ENCODE measurements around the gene NOVA2.
A peak's percentile ranks its signal among the peaks of the same experiment; 100 is the strongest.

The NOVA2 gene

DNA sequence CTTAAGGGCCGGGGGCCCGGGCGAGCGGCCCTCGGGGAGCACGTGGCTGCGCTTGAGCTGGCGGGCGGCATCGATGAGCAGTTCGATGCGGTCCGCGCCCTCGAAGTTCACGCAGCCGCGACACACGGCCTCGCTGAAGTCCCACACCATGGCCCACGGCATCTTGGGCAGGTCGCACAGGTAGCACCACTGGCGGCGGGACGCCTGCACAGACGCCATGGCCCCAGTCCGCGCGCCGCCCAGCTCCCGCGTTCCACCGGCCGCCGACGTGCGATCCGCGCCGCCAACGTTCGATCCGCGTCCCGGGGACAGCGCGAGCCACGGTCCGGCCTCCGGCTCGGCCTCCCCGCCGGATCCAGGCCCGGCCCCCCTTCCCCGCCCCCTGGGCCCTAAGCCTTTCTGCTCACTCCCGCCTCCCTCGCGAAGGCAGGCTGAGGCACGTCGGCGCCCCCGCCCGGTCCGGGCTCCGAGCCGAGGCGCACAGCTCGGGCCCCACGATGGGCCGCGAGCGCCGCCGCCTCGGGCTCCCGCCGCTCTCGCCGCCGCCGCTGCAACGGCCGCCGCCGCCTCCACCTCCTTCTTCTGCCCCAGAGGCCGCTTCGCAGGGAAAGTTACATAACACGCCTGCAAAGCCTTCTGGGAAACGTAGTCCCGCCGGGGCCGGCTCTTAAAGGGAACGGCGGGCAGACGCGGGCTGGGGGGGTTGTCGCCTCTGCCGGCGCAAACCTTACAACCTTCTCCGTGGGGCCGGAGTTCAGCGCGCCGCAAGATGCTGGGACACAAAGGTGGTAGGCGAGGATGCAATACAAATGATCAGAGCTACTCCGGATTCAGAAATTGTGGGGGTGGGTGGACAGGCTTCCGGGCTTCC lies 87.9 kb downstream of the NOVA2 start, which contains the start of gene IRF2BP1:
Gene IRF2BP1, minus strand, starts transcription at position 586 of the 871 bp plus-strand sequence. Its CDS starts 367 bp downstream, at position 219.
- DNase-seq (ENCODE audit: low read depth): peak; percentile 95
- H3K4me3 ChIP-seq (ENCODE audit: low read depth, low read length): peak within 1 kb of the TSS; percentile 63
- TF ChIP-seq, protein P1, sequence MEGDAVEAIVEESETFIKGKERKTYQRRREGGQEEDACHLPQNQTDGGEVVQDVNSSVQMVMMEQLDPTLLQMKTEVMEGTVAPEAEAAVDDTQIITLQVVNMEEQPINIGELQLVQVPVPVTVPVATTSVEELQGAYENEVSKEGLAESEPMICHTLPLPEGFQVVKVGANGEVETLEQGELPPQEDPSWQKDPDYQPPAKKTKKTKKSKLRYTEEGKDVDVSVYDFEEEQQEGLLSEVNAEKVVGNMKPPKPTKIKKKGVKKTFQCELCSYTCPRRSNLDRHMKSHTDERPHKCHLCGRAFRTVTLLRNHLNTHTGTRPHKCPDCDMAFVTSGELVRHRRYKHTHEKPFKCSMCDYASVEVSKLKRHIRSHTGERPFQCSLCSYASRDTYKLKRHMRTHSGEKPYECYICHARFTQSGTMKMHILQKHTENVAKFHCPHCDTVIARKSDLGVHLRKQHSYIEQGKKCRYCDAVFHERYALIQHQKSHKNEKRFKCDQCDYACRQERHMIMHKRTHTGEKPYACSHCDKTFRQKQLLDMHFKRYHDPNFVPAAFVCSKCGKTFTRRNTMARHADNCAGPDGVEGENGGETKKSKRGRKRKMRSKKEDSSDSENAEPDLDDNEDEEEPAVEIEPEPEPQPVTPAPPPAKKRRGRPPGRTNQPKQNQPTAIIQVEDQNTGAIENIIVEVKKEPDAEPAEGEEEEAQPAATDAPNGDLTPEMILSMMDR (conservative IDR thresholded peaks at IDR 0.05; ENCODE audit: low read depth, low read length): no peak

GRCh38 chr19:45884682-45885555 lies 88.7 kb downstream of the NOVA2 start:
- TF ChIP-seq, protein P1 (conservative IDR thresholded peaks at IDR 0.05; ENCODE audit: low read depth, low read length): no peak
- peak overlapping the region; percentile 63 for H3K4me3 ChIP-seq (ENCODE audit: low read depth, low read length)
- no peak for DNase-seq (ENCODE audit: low read depth)

DNA sequence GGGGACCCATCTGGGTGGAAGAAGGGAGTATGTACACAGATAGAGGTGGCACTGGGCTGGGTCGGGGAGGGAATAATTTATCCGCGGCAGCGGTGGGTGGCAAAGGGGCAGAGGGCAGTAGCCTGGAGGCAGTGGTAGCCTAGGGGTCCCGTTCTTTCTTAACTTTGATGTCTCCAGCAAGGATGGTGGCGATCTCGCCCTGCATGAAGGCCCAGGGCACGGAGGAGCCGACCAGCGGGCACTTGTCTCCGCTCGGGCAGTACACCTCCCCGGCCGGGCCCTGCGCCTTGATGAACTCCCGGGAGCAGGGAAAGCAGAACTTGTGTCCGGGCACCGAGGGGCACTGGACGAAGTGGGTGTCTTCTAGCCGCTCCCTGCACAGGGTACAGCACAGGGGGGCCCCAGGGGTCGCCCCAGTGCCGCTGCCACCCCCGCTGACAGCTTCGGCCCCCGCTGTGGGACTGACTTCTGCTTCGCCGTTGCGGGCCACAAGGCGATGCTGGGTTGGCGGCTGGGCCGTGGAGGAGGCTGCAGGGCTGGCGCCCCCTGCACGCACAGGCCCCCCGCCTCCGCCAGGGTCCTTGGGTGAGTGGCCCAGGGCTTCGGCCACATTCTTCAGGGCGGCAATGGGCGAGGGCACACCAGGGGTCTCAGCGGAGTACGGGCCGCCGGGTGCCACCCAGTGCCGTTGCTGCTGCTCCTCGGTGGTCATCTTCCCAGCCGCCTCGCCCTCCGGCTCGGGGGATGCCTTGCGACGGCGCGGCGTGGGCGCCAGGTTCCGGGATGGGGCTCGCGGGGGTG lies 89.6 kb downstream of the NOVA2 start:
- TF ChIP-seq, protein P1 (conservative IDR thresholded peaks at IDR 0.05; ENCODE audit: low read depth, low read length): no peak
- H3K4me3 ChIP-seq (ENCODE audit: low read depth, low read length): no peak overlapping the region
- no peak for DNase-seq (ENCODE audit: low read depth)
